GM12878 (cell line): ENCODE results near the gene HLTF. TPM values are rescaled to one million over a fixed set of nuclear protein-coding genes. Genes with fewer than 3 reads are reported as not detected.

Experiments used
- ATAC-seq: fragments of 200-7000 bp; cut with Tn5 transposase; 3 replicates; pipeline ENCODE4 v1.9.1; 2020; ENCODE audit warnings: mild to moderate bottlenecking, moderate library complexity
- BruUV-seq: library from RNA; stranded (reverse); fragments of 400-500 nt; replicated peaks from 2 replicates; lab custom pipeline; 2021; lab: Mats Ljungman, UMichigan
- CTCF ChIA-PET: fragments of 300-600 bp; sonication (Branson Sonifier 250); formaldehyde crosslinking; extraction: SDS; loops from one replicate; lab custom pipeline; 2021; ENCODE audit warnings: inconsistent platforms; lab: Yijun Ruan, JAX
- POLR2A ChIA-PET: fragments of 350-600 bp; formaldehyde crosslinking; extraction: SDS; loops from one replicate; lab custom pipeline; 2021; ENCODE audit warnings: inconsistent platforms; lab: Charles Lee
- RAD21 ChIA-PET: fragments of 300-600 bp; sonication (Branson Sonifier 250); formaldehyde crosslinking; loops from one replicate; lab custom pipeline; 2023; ENCODE audit warnings: antibody characterized with exemption; ENCODE audit not compliant: unreplicated experiment; lab: Charles Lee
- SMC1A ChIA-PET: fragments of 300-600 bp; sonication (Branson Sonifier 250); formaldehyde crosslinking; loops from one replicate; lab custom pipeline; 2023; ENCODE audit not compliant: unreplicated experiment, uncharacterized antibody; lab: Charles Lee
- DNase-seq: peaks from one replicate; pipeline ENCODE4 v3.0.0-alpha.2; 2011; ENCODE audit warnings: low read depth, low spot score
- FAIRE-seq: peaks from 3 replicates; lab custom pipeline; 2011; peaks lifted over from hg19 to GRCh38; lab: Jason Lieb, UNC
- H2AFZ ChIP-seq: 2 replicates; pipeline ENCODE4 v1.6.0; 2011; ENCODE audit warnings: low read depth, low read length, control low read depth; ENCODE audit not compliant: control insufficient read depth
- H3K27ac ChIP-seq: 2 replicates; pipeline ENCODE4 v1.5.1; 2011; ENCODE audit warnings: control low read depth; ENCODE audit not compliant: control insufficient read depth, insufficient read depth
- H3K27me3 ChIP-seq, 2 experiments: replicated peaks in 1 of 2; 2 replicates each; pipeline versions ENCODE4 v1.6.0 to v1.6.1; 2011; ENCODE audit warnings: low read length in 1 of 2; ENCODE audit not compliant: control insufficient read depth in 2 of 2, insufficient read depth in 2 of 2
- H3K36me3 ChIP-seq, 2 experiments: 2 replicates each; pipeline ENCODE4 v1.5.1; 2011; ENCODE audit warnings: low read length in 1 of 2; ENCODE audit not compliant: control insufficient read depth in 2 of 2, insufficient read depth in 2 of 2
- H3K4me1 ChIP-seq: 2 replicates; pipeline ENCODE4 v1.6.1; 2011; ENCODE audit warnings: mild to moderate bottlenecking, low read length, moderate library complexity, mixed read lengths; ENCODE audit not compliant: control insufficient read depth, insufficient read depth
- H3K4me2 ChIP-seq: 2 replicates; pipeline ENCODE4 v1.6.0; 2011; ENCODE audit warnings: control low read depth; ENCODE audit not compliant: control insufficient read depth, insufficient read depth
- H3K4me3 ChIP-seq: fragments of 200-600 bp; sonication (generic); 2 replicates; pipeline ENCODE4 v1.5.1; 2016
- H3K79me2 ChIP-seq: 2 replicates; pipeline ENCODE4 v1.6.0; 2011; ENCODE audit warnings: low read length; ENCODE audit not compliant: control insufficient read depth, insufficient read depth
- H3K9ac ChIP-seq: 2 replicates; pipeline ENCODE4 v1.8.0; 2011; ENCODE audit warnings: low read length, control low read depth, mixed read lengths; ENCODE audit not compliant: control insufficient read depth, insufficient read depth
- H3K9me3 ChIP-seq: replicated peaks from 3 replicates; pipeline ENCODE4 v1.5.1; 2011; ENCODE audit warnings: mild to moderate bottlenecking, low read length; ENCODE audit not compliant: control insufficient read depth, insufficient read depth
- H4K20me1 ChIP-seq: 2 replicates; pipeline ENCODE4 v1.6.0; 2011; ENCODE audit not compliant: control insufficient read depth, insufficient read depth
- BACH1 ChIP-seq: fragments of 450-650 bp; IDR thresholded peaks from 2 replicates; pipeline ENCODE4 v1.6.1; 2017; ENCODE audit warnings: mild to moderate bottlenecking, borderline replicate concordance
- CHD2 ChIP-seq: IDR thresholded peaks from 2 replicates; pipeline ENCODE4 v1.6.1; 2011; ENCODE audit warnings: low read depth, low read length, improper control_type of control experiment, borderline replicate concordance
- EGR1 ChIP-seq, 2 experiments: IDR thresholded peaks; 1 replicate in 1 of 2; 2 replicates in 1 of 2; pipeline ENCODE4 v1.6.1; 2011 to 2012; ENCODE audit warnings: low read depth in 2 of 2, low read length in 2 of 2, borderline replicate concordance in 1 of 2, mild to moderate bottlenecking in 1 of 2, moderate library complexity in 1 of 2
- ELK1 ChIP-seq: IDR thresholded peaks from 2 replicates; pipeline ENCODE4 v1.6.1; 2012; ENCODE audit warnings: low read depth, low read length, improper control_type of control experiment
- KDM1A ChIP-seq: fragments of 200-600 bp; sonication (generic); IDR thresholded peaks from 2 replicates; pipeline ENCODE4 v1.6.1; 2016; ENCODE audit warnings: borderline replicate concordance
- KLF5 ChIP-seq: fragments of 450-650 bp; IDR thresholded peaks from 2 replicates; pipeline ENCODE4 v1.6.1; 2014; ENCODE audit warnings: mild to moderate bottlenecking; ENCODE audit not compliant: partially characterized antibody
- MTA3 ChIP-seq: IDR thresholded peaks from 2 replicates; pipeline ENCODE4 v1.6.1; 2012; ENCODE audit warnings: low read length, inconsistent platforms, borderline replicate concordance
- MYB ChIP-seq: fragments of 150-350 bp; IDR thresholded peaks from 2 replicates; pipeline ENCODE4 v1.6.1; 2014; ENCODE audit warnings: mild to moderate bottlenecking, low read depth, low read length, borderline replicate concordance
- POLR2AphosphoS5 ChIP-seq: IDR thresholded peaks from 2 replicates; pipeline ENCODE4 v1.6.1; 2011; ENCODE audit warnings: mild to moderate bottlenecking, low read length, inconsistent platforms
- RCOR1 ChIP-seq: conservative IDR thresholded peaks from 2 replicates; pipeline ENCODE4 v1.6.1; 2012; ENCODE audit warnings: low read depth, low read length, improper control_type of control experiment
- SIX5 ChIP-seq: IDR thresholded peaks from 2 replicates; pipeline ENCODE4 v1.6.1; 2011; ENCODE audit warnings: mild to moderate bottlenecking, low read depth, low read length, moderate library complexity; ENCODE audit not compliant: severe bottlenecking
- SMAD5 ChIP-seq: IDR thresholded peaks from 2 replicates; pipeline ENCODE4 v1.6.1; 2016; ENCODE audit warnings: antibody characterized with exemption, low read depth
- SUPT20H ChIP-seq: IDR thresholded peaks from 2 replicates; pipeline ENCODE4 v1.6.1; 2011; ENCODE audit warnings: low read depth, mild to moderate bottlenecking, low read length, moderate library complexity, borderline replicate concordance; ENCODE audit not compliant: control insufficient read depth
- SUZ12 ChIP-seq: fragments of 200-600 bp; sonication (generic); IDR thresholded peaks from one replicate; pipeline ENCODE4 v1.6.1; 2018; ENCODE audit warnings: antibody characterized with exemption, mild to moderate bottlenecking; ENCODE audit not compliant: unreplicated experiment
- TCF7 ChIP-seq: IDR thresholded peaks from 2 replicates; pipeline ENCODE4 v1.6.1; 2014; ENCODE audit warnings: antibody characterized with exemption, borderline replicate concordance
- USF1 ChIP-seq: IDR thresholded peaks from 2 replicates; pipeline ENCODE4 v1.6.1; 2011; ENCODE audit warnings: borderline replicate concordance, low read depth, mild to moderate bottlenecking, moderate library complexity, mixed read lengths, low read length; ENCODE audit not compliant: insufficient read depth; ENCODE audit errors: extremely low read length
- YY1 ChIP-seq: IDR thresholded peaks from 2 replicates; pipeline ENCODE4 v1.6.1; 2011; ENCODE audit warnings: low read depth, mild to moderate bottlenecking, low read length
- WGBS: methylation state at CpG from one replicate; pipeline ENCODE4 v1.1.6; 2016; ENCODE audit warnings: low lambda C conversion rate; ENCODE audit not compliant: insufficient replicate concordance, insufficient coverage; ENCODE audit errors: missing lambda C conversion rate; 5-methylcytosine and 5-hydroxymethylcytosine counted together
- in situ Hi-C: fragments of 300-500 bp; cut with MboI; formaldehyde crosslinking; loops from 9 replicates; pipeline ENCODE4 v1.14.3; 2018; ENCODE audit warnings: mixed read lengths
- intact Hi-C: fragments of 100-400 bp; cut with micrococcal nuclease; formaldehyde crosslinking; loops from one replicate; pipeline ENCODE4 v1.14.2; 2022; ENCODE audit not compliant: unreplicated experiment
- polyA plus RNA-seq, 11 experiments: library from polyadenylated mRNA; depleted of rRNA in 4 of 11; unstranded in 6 of 11; stranded (reverse) in 5 of 11; fragments of >200 nt; fragmentation: Nextera tagmentation in 4 of 11; fragmentation: Illumina TruSeq in 1 of 11; extraction: Ambion mirVana in 4 of 11; extraction: Trizol in 1 of 11; gene quantifications; 1 replicate in 1 of 11; 2 replicates in 10 of 11; pipeline versions ENCODE4 v1.2.1 to v1.2.3, GENCODE V29; 2011 to 2016; ENCODE audit warnings: inconsistent platforms in 2 of 11, missing spikeins in 2 of 11, low read depth in 1 of 11
- total RNA-seq, 4 experiments: library from RNA; depleted of rRNA in 3 of 4; stranded (reverse); fragments of >200 nt in 3 of 4; fragmentation: Illumina TruSeq in 1 of 4; extraction: Trizol in 1 of 4; gene quantifications; 2 replicates each; pipeline versions ENCODE4 v1.2.1 to v1.2.3, GENCODE V29; 2013 to 2021
- TF ChIP-seq, protein P1 (sequence below): fragments of 450-650 bp; IDR thresholded peaks from 2 replicates; pipeline ENCODE4 v1.6.1; 2016; ENCODE audit warnings: mild to moderate bottlenecking, moderate library complexity, borderline replicate concordance

The HLTF gene
- total and polyA plus RNA-seq, 10 of the 15 experiments (the other 5 are each of a cell fraction or from before 2014, with no cell fraction given): 13.7 to 50.4 (median 31.7) TPM

- CTCF ChIA-PET: interaction anchor here (1.1 kb wide), 1 partner anchor 74 kb away, joined by 3 read pairs; no protein-coding TSS in a partner anchor
- H3K79me2 ChIP-seq: no peaks in the 10 kb centered on the region
- RAD21 ChIA-PET: no interaction called here
Measured at GRCh38 chr3:149031096-149031495, 55.2 kb downstream of the HLTF start.

More at GRCh38 chr3:149031096-149031495, 55.2 kb downstream of the HLTF start:
- no peaks in the 10 kb centered on the region for H4K20me1 ChIP-seq
- intact Hi-C loops (no loop called here), in situ Hi-C loops (no loop called here)
- FAIRE-seq: no peak
- no peaks in the 10 kb centered on the region for H3K27me3 ChIP-seq
- no peaks in the 10 kb centered on the region for H3K9me3 ChIP-seq
- no peak overlapping the region for H3K4me2 ChIP-seq
- BruUV-seq: no TSS peak
- H3K27ac ChIP-seq: no peak overlapping the region
- no peak for ATAC-seq
- TF ChIP-seq MYB (no peak), TCF7 (no peak), BACH1 (no peak), ELK1 (no peak), KLF5 (no peak), SMAD5 (no peak), SIX5 (no peak), RCOR1 (no peak), SUPT20H (no peak), SUZ12 (no peak), CHD2 (no peak), KDM1A (no peak), MTA3 (no peak), EGR1 (IDR thresholded peaks at IDR 0.05; ENCODE audit: borderline replicate concordance in 1 of 2, low read depth in 2 of 2, low read length in 2 of 2) (no peak), USF1 (no peak), YY1 (no peak), POLR2AphosphoS5 (no peak)
- TF ChIP-seq, protein P1, sequence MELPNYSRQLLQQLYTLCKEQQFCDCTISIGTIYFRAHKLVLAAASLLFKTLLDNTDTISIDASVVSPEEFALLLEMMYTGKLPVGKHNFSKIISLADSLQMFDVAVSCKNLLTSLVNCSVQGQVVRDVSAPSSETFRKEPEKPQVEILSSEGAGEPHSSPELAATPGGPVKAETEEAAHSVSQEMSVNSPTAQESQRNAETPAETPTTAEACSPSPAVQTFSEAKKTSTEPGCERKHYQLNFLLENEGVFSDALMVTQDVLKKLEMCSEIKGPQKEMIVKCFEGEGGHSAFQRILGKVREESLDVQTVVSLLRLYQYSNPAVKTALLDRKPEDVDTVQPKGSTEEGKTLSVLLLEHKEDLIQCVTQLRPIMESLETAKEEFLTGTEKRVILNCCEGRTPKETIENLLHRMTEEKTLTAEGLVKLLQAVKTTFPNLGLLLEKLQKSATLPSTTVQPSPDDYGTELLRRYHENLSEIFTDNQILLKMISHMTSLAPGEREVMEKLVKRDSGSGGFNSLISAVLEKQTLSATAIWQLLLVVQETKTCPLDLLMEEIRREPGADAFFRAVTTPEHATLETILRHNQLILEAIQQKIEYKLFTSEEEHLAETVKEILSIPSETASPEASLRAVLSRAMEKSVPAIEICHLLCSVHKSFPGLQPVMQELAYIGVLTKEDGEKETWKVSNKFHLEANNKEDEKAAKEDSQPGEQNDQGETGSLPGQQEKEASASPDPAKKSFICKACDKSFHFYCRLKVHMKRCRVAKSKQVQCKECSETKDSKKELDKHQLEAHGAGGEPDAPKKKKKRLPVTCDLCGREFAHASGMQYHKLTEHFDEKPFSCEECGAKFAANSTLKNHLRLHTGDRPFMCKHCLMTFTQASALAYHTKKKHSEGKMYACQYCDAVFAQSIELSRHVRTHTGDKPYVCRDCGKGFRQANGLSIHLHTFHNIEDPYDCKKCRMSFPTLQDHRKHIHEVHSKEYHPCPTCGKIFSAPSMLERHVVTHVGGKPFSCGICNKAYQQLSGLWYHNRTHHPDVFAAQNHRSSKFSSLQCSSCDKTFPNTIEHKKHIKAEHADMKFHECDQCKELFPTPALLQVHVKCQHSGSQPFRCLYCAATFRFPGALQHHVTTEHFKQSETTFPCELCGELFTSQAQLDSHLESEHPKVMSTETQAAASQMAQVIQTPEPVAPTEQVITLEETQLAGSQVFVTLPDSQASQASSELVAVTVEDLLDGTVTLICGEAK: no peak
- no peak overlapping the region for H3K4me3 ChIP-seq
- H3K9ac ChIP-seq: no peak overlapping the region
- H3K4me1 ChIP-seq: no peaks in the 10 kb centered on the region
- peaks cover 0 to 16% of the 10 kb centered on the region in 2 experiments; a peak in 2 of 4 replicates for H3K36me3 ChIP-seq
- no peak for DNase-seq
- no peak overlapping the region for H2AFZ ChIP-seq
- WGBS: 98% methylated on average over 2 of the region's 2 CpGs
- ChIA-PET POLR2A (interaction anchor here (0.8 kb wide), 1 partner anchor 28 kb away, joined by 3 read pairs; no protein-coding TSS in a partner anchor), SMC1A (no interaction called here)
